Astrocyte of the spinal cord (primary cell): ENCODE measurements around the gene ZC2HC1B.

ENCODE experiments used
- DNase-seq: peaks from one replicate; pipeline ENCODE4 v3.0.0; 2011; ENCODE audit warnings: low read depth, low spot score
- H3K4me3 ChIP-seq: 2 replicates; pipeline ENCODE4 v1.5.1; 2011; ENCODE audit warnings: low read depth, mild to moderate bottlenecking, low read length, moderate library complexity
- in situ Hi-C: cut with HindIII; loops from 2 replicates; pipeline ENCODE4 v1.10.0; 2017; ENCODE audit warnings: low sequenced_read_pairs
- TF ChIP-seq, protein P1 (sequence below): IDR thresholded peaks from 2 replicates; pipeline ENCODE4 v1.5.1; 2012; ENCODE audit warnings: low read depth, mild to moderate bottlenecking, low read length, inconsistent platforms

Gene ZC2HC1B, protein sequence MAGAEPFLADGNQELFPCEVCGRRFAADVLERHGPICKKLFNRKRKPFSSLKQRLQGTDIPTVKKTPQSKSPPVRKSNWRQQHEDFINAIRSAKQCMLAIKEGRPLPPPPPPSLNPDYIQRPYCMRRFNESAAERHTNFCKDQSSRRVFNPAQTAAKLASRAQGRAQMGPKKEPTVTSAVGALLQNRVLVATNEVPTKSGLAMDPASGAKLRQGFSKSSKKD

DNA sequence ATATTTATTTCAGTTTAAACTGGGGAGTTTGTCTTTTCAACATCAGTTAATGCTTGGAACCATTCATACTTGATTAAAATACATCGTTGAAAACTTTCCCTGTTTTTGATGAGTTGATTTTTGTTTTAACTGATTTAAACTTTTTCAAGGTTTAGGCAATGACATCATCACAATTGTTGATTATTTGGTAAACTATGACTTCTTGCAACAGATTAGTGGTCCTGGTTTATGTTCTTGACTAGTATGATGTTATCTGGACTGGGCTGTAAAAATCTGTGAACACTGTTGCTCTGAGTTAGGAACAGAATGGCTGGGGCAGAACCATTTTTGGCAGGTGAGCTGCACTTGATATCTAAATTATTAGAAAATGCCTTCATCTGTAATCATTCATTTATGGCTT, at the start of gene ZC2HC1B:
Gene ZC2HC1B, plus strand, starts transcription at position 241 of the 400 bp plus-strand sequence. Its CDS starts 66 bp downstream, at position 307.
- in situ Hi-C loops, result no loop called here
- TF ChIP-seq, protein P1, sequence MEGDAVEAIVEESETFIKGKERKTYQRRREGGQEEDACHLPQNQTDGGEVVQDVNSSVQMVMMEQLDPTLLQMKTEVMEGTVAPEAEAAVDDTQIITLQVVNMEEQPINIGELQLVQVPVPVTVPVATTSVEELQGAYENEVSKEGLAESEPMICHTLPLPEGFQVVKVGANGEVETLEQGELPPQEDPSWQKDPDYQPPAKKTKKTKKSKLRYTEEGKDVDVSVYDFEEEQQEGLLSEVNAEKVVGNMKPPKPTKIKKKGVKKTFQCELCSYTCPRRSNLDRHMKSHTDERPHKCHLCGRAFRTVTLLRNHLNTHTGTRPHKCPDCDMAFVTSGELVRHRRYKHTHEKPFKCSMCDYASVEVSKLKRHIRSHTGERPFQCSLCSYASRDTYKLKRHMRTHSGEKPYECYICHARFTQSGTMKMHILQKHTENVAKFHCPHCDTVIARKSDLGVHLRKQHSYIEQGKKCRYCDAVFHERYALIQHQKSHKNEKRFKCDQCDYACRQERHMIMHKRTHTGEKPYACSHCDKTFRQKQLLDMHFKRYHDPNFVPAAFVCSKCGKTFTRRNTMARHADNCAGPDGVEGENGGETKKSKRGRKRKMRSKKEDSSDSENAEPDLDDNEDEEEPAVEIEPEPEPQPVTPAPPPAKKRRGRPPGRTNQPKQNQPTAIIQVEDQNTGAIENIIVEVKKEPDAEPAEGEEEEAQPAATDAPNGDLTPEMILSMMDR, result no peak

DNA sequence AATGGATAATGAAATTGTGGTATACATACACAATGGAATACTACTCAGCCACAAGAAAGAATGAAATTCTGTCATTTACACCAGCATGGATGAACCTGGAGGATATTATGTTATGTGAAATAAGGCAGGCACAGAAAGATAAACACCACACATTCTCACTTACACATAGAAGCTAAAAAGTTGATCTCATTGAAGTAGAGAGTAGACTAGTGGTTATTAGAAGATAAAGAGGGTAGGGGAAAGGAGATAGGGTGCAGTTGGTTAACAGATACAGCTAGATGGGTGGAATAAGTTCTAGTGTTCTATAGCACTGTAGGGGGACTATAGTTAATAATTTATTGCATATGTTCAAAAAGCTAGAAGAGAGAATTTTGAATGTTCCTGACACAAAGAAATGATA, 46.7 kb upstream of the ZC2HC1B start:
- no peak for DNase-seq
- no peak overlapping the region for H3K4me3 ChIP-seq
- in situ Hi-C loops, result no loop called here
- TF ChIP-seq, protein P1, result no peak

More for the DNA sequence above, at the start of gene ZC2HC1B:
- DNase-seq, result no peak
- no peak within 1 kb of the TSS for H3K4me3 ChIP-seq

- TF ChIP-seq, protein P1, result no peak
- no peak for DNase-seq
- H3K4me3 ChIP-seq, result no peak overlapping the region
- in situ Hi-C loops, result no loop called here
These were observed 42.9 kb upstream of the ZC2HC1B start for GRCh38 chr6:143821359-143821758.

- in situ Hi-C loops, result no loop called here
- TF ChIP-seq, protein P1, result no peak
- DNase-seq, result peak; percentile 45
- H3K4me3 ChIP-seq, result no peak overlapping the region
These were observed 41.7 kb upstream of the ZC2HC1B start for GRCh38 chr6:143822584-143823024.

- H3K4me3 ChIP-seq, result no peak overlapping the region
- DNase-seq, result peak; percentile 13
- in situ Hi-C loops, result no loop called here
- TF ChIP-seq, protein P1, result no peak
These were observed 40.7 kb upstream of the ZC2HC1B start for GRCh38 chr6:143823548-143823947.

GRCh38 chr6:143828572-143828971, 35.7 kb upstream of the ZC2HC1B start:
- no peak overlapping the region for H3K4me3 ChIP-seq
- DNase-seq, result no peak
- TF ChIP-seq, protein P1, result no peak
- in situ Hi-C loops, result no loop called here
